22Rv1 (cell line): Measurements from ENCODE around the gene SPACA7.

Experiments used
- ZFX ChIP-seq: fragments of 450-650 bp; IDR thresholded peaks from 2 replicates; pipeline ENCODE4 v1.6.1; 2017; ENCODE audit warnings: antibody characterized with exemption, borderline replicate concordance
- TF ChIP-seq, protein P1 (sequence below): fragments of 450-650 bp; IDR thresholded peaks from 2 replicates; pipeline ENCODE4 v1.5.1; 2017; ENCODE audit warnings: mild to moderate bottlenecking

GRCh38 chr13:112453207-112453829 lies 77.2 kb downstream of the SPACA7 start:
- TF ChIP-seq, protein P1, sequence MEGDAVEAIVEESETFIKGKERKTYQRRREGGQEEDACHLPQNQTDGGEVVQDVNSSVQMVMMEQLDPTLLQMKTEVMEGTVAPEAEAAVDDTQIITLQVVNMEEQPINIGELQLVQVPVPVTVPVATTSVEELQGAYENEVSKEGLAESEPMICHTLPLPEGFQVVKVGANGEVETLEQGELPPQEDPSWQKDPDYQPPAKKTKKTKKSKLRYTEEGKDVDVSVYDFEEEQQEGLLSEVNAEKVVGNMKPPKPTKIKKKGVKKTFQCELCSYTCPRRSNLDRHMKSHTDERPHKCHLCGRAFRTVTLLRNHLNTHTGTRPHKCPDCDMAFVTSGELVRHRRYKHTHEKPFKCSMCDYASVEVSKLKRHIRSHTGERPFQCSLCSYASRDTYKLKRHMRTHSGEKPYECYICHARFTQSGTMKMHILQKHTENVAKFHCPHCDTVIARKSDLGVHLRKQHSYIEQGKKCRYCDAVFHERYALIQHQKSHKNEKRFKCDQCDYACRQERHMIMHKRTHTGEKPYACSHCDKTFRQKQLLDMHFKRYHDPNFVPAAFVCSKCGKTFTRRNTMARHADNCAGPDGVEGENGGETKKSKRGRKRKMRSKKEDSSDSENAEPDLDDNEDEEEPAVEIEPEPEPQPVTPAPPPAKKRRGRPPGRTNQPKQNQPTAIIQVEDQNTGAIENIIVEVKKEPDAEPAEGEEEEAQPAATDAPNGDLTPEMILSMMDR = no peak
- no peak for TF ChIP-seq ZFX
